H1 (cell line): ENCODE results near the gene MGAT5. TPM values are rescaled to one million over a fixed set of nuclear protein-coding genes. Genes with fewer than 3 reads are reported as not detected.

Experiments used
- CTCF ChIA-PET: fragments of 300-600 bp; sonication (Branson Sonifier 250); formaldehyde crosslinking; loops from one replicate; lab custom pipeline; 2021; ENCODE audit not compliant: partially characterized antibody; lab: Charles Lee
- POLR2A ChIA-PET: fragments of 300-600 bp; sonication (Branson Sonifier 250); formaldehyde crosslinking; loops from one replicate; lab custom pipeline; 2021; ENCODE audit warnings: inconsistent platforms; ENCODE audit not compliant: partially characterized antibody; lab: Charles Lee
- DNase-seq, 2 experiments: peaks; one replicate each; pipeline versions ENCODE4 v3.0.0 to v3.0.0-alpha.2; 2010 to 2022; ENCODE audit warnings: low spot score in 2 of 2, low read depth in 1 of 2, mixed read lengths in 1 of 2
- FAIRE-seq: peaks from 2 replicates; lab custom pipeline; 2011; peaks lifted over from hg19 to GRCh38; lab: Jason Lieb, UNC
- H2AFZ ChIP-seq: 2 replicates; pipeline ENCODE4 v1.8.1; 2012; ENCODE audit warnings: low read length, inconsistent platforms
- H2AK5ac ChIP-seq: 2 replicates; pipeline ENCODE4 v1.6.1; 2013; ENCODE audit warnings: low read depth, low read length
- H2BK120ac ChIP-seq: replicated peaks from 2 replicates; pipeline ENCODE3; 2013; ENCODE audit warnings: low read depth, low read length, inconsistent platforms
- H2BK12ac ChIP-seq: 2 replicates; pipeline ENCODE4 v1.6.1; 2013; ENCODE audit warnings: low read depth, low read length
- H2BK15ac ChIP-seq: 2 replicates; pipeline ENCODE4 v1.6.1; 2013; ENCODE audit warnings: low read length
- H2BK20ac ChIP-seq: 2 replicates; pipeline ENCODE4 v1.6.1; 2013; ENCODE audit warnings: low read length
- H2BK5ac ChIP-seq: 2 replicates; pipeline ENCODE4 v1.6.1; 2013; ENCODE audit warnings: low read depth, low read length
- H3K14ac ChIP-seq: 2 replicates; pipeline ENCODE4 v1.6.1; 2013; ENCODE audit warnings: inconsistent platforms; ENCODE audit not compliant: insufficient read length
- H3K18ac ChIP-seq: 2 replicates; pipeline ENCODE4 v1.6.1; 2013; ENCODE audit warnings: low read length; ENCODE audit errors: extremely low read depth
- H3K23ac ChIP-seq: 2 replicates; pipeline ENCODE4 v1.6.1; 2013; ENCODE audit warnings: inconsistent platforms; ENCODE audit not compliant: insufficient read length
- H3K23me2 ChIP-seq: 2 replicates; pipeline ENCODE4 v1.6.1; 2013; ENCODE audit warnings: low read depth, low read length
- H3K27ac ChIP-seq: 2 replicates; pipeline ENCODE4 v1.6.1; 2011; ENCODE audit warnings: low read depth, low read length, inconsistent platforms
- H3K27me3 ChIP-seq, 4 experiments: replicated peaks in 1 of 4; 1 replicate in 1 of 4; 2 replicates in 3 of 4; pipeline versions ENCODE4 v1.6.1 to v1.8.1; 2011 to 2013; ENCODE audit warnings: low read length in 3 of 4, mild to moderate bottlenecking in 3 of 4, inconsistent platforms in 2 of 4, mixed read lengths in 2 of 4, moderate library complexity in 1 of 4; ENCODE audit not compliant: control insufficient read depth in 3 of 4, insufficient read depth in 3 of 4; ENCODE audit errors: extremely low read depth in 1 of 4
- H3K36me3 ChIP-seq, 4 experiments: 2 replicates each; pipeline versions ENCODE4 v1.6.1 to v1.8.1; 2011 to 2013; ENCODE audit warnings: mild to moderate bottlenecking in 4 of 4, low read length in 3 of 4, moderate library complexity in 2 of 4, control low read depth in 1 of 4, inconsistent platforms in 1 of 4; ENCODE audit not compliant: insufficient read depth in 4 of 4, control insufficient read depth in 2 of 4
- H3K4ac ChIP-seq: replicated peaks from 2 replicates; pipeline ENCODE3; 2013; ENCODE audit warnings: low read length, low read depth, mixed read lengths, inconsistent platforms; ENCODE audit not compliant: insufficient read length
- H3K4me1 ChIP-seq, 4 experiments: replicated peaks in 1 of 4; 1 replicate in 1 of 4; 2 replicates in 3 of 4; pipeline versions ENCODE4 v1.6.1 to v1.8.1; 2011 to 2013; ENCODE audit warnings: low read length in 3 of 4, inconsistent platforms in 2 of 4, mixed read lengths in 1 of 4; ENCODE audit not compliant: insufficient read depth in 4 of 4, control insufficient read depth in 3 of 4
- H3K4me2 ChIP-seq, 2 experiments: 2 replicates each; pipeline versions ENCODE4 v1.6.1 to v1.8.1; 2011 to 2013; ENCODE audit warnings: low read depth in 2 of 2, low read length in 2 of 2, control low read depth in 1 of 2, inconsistent platforms in 1 of 2, mild to moderate bottlenecking in 1 of 2; ENCODE audit not compliant: insufficient read depth in 1 of 2
- H3K4me3 ChIP-seq, 4 experiments: fragments of 200-600, 300-600 bp in 1 of 4; sonication (generic), shearing (Covaris generic), sonication (Bioruptor Twin) in 1 of 4; 2 replicates each; pipeline versions ENCODE4 v1.5.1 to v1.8.1; 2011 to 2016; ENCODE audit warnings: low read length in 4 of 4, low read depth in 3 of 4, control low read depth in 2 of 4, inconsistent platforms in 2 of 4, mild to moderate bottlenecking in 2 of 4, mixed read lengths in 1 of 4, moderate library complexity in 1 of 4; ENCODE audit not compliant: insufficient read depth in 2 of 4; ENCODE audit errors: extremely low read depth in 1 of 4
- H3K56ac ChIP-seq: replicated peaks from 2 replicates; pipeline ENCODE3; 2013; ENCODE audit warnings: low read depth, mild to moderate bottlenecking, mixed read lengths, low read length, inconsistent platforms; ENCODE audit not compliant: insufficient read length
- H3K79me1 ChIP-seq: 2 replicates; pipeline ENCODE4 v1.6.1; 2013; ENCODE audit warnings: low read depth, low read length, control low read depth
- H3K79me2 ChIP-seq, 2 experiments: 2 replicates each; pipeline versions ENCODE4 v1.6.1 to v1.8.1; 2012 to 2013; ENCODE audit warnings: low read length in 2 of 2, mild to moderate bottlenecking in 2 of 2, inconsistent platforms in 1 of 2; ENCODE audit not compliant: insufficient read depth in 2 of 2, control insufficient read depth in 1 of 2
- H3K9ac ChIP-seq, 4 experiments: replicated peaks in 1 of 4; 1 replicate in 1 of 4; 2 replicates in 3 of 4; pipeline versions ENCODE4 v1.6.1 to v1.8.1; 2011 to 2013; ENCODE audit warnings: low read depth in 3 of 4, low read length in 3 of 4, control low read depth in 2 of 4, mild to moderate bottlenecking in 2 of 4, moderate library complexity in 2 of 4, inconsistent platforms in 1 of 4; ENCODE audit errors: extremely low read depth in 1 of 4
- H3K9me3 ChIP-seq, 2 experiments: 2 replicates each; pipeline versions ENCODE4 v1.6.1 to v1.8.1; 2012 to 2013; ENCODE audit warnings: mild to moderate bottlenecking in 2 of 2, moderate library complexity in 2 of 2, control low read depth in 1 of 2, inconsistent platforms in 1 of 2, low read depth in 1 of 2, low read length in 1 of 2, mixed read lengths in 1 of 2; ENCODE audit not compliant: insufficient read depth in 2 of 2
- H4K20me1 ChIP-seq, 2 experiments: replicated peaks in 1 of 2; 2 replicates each; pipeline versions ENCODE3 to v1.8.1; 2011 to 2013; ENCODE audit warnings: inconsistent platforms in 2 of 2, low read length in 2 of 2, mild to moderate bottlenecking in 1 of 2; ENCODE audit not compliant: insufficient read depth in 2 of 2, control insufficient read depth in 1 of 2
- H4K5ac ChIP-seq: 2 replicates; pipeline ENCODE4 v1.6.1; 2013; ENCODE audit warnings: low read length, low read depth, mixed read lengths, inconsistent platforms; ENCODE audit not compliant: insufficient read length
- H4K8ac ChIP-seq: 2 replicates; pipeline ENCODE4 v1.8.0; 2013; ENCODE audit warnings: mild to moderate bottlenecking, moderate library complexity, low read length, inconsistent platforms; ENCODE audit not compliant: insufficient read depth; ENCODE audit errors: extremely low read depth
- H4K91ac ChIP-seq: replicated peaks from 2 replicates; pipeline ENCODE3; 2013; ENCODE audit warnings: low read length, mixed read lengths, inconsistent platforms; ENCODE audit not compliant: insufficient read length
- ASH2L ChIP-seq: fragments of 200-600, 300-600 bp; sonication (generic); IDR thresholded peaks from one replicate; pipeline ENCODE4 v1.7.1; 2017; ENCODE audit warnings: low read length
- ATF2 ChIP-seq: IDR thresholded peaks from 2 replicates; pipeline ENCODE4 v1.6.1; 2012; ENCODE audit warnings: low read length, inconsistent platforms
- BACH1 ChIP-seq: IDR thresholded peaks from 2 replicates; pipeline ENCODE4 v1.6.1; 2012; ENCODE audit warnings: low read length, improper control_type of control experiment
- BRCA1 ChIP-seq: IDR thresholded peaks from 2 replicates; pipeline ENCODE4 v1.6.1; 2012; ENCODE audit warnings: low read depth, low read length, improper control_type of control experiment
- CHD1 ChIP-seq: IDR thresholded peaks from 2 replicates; pipeline ENCODE4 v1.6.1; 2012; ENCODE audit warnings: low read depth, low read length, improper control_type of control experiment
- CTBP2 ChIP-seq: IDR thresholded peaks from 2 replicates; pipeline ENCODE4 v1.7.0; 2011; ENCODE audit warnings: borderline replicate concordance, mild to moderate bottlenecking, moderate library complexity, mixed read lengths, low read length; ENCODE audit not compliant: insufficient read depth, insufficient read length
- GTF2F1 ChIP-seq: IDR thresholded peaks from 2 replicates; pipeline ENCODE4 v1.6.1; 2012; ENCODE audit warnings: low read depth, low read length, improper control_type of control experiment, borderline replicate concordance
- HDAC2 ChIP-seq, 2 experiments: fragments of 300-600 bp in 1 of 2; sonication (generic) in 1 of 2; IDR thresholded peaks; 2 replicates each; pipeline ENCODE4 v1.6.1; 2011 to 2012; ENCODE audit warnings: low read depth in 2 of 2, low read length in 2 of 2, mild to moderate bottlenecking in 2 of 2, moderate library complexity in 2 of 2, borderline replicate concordance in 1 of 2, inconsistent platforms in 1 of 2
- POLR2AphosphoS5 ChIP-seq: IDR thresholded peaks from 2 replicates; pipeline ENCODE4 v1.6.1; 2011; ENCODE audit warnings: low read depth, low read length
- SIN3A ChIP-seq, 2 experiments: IDR thresholded peaks in 1 of 2; conservative IDR thresholded peaks in 1 of 2; 2 replicates each; pipeline ENCODE4 v1.6.1; 2011 to 2012; ENCODE audit warnings: low read length in 2 of 2, improper control_type of control experiment in 1 of 2, low read depth in 1 of 2, mild to moderate bottlenecking in 1 of 2
- TEAD4 ChIP-seq: IDR thresholded peaks from 2 replicates; pipeline ENCODE4 v1.6.1; 2012; ENCODE audit warnings: low read depth, low read length, inconsistent platforms, mixed read lengths
- YY1 ChIP-seq: IDR thresholded peaks from 2 replicates; pipeline ENCODE4 v1.6.1; 2011; ENCODE audit warnings: low read depth, mild to moderate bottlenecking, low read length
- ZNF274 ChIP-seq: IDR thresholded peaks from 2 replicates; pipeline ENCODE4 v1.7.0; 2012; ENCODE audit warnings: low read length, borderline replicate concordance; ENCODE audit errors: extremely low read depth
- WGBS, 2 experiments: shearing (Covaris generic) in 1 of 2; methylation state at CpG; one replicate each; pipeline versions ENCODE4 v1.1.6 to v1.1.7; 2013 to 2015; ENCODE audit warnings: low lambda C conversion rate in 2 of 2, mixed read lengths in 2 of 2, inconsistent platforms in 1 of 2, low coverage in 1 of 2, missing lambda C conversion rate in 1 of 2; ENCODE audit not compliant: insufficient replicate concordance in 2 of 2, insufficient coverage in 1 of 2, insufficient read length in 1 of 2; ENCODE audit errors: extremely low coverage in 1 of 2, missing lambda C conversion rate in 1 of 2; 5-methylcytosine and 5-hydroxymethylcytosine counted together
- polyA plus RNA-seq, 7 experiments: library from polyadenylated mRNA; depleted of rRNA in 3 of 7; stranded (reverse) in 5 of 7; unstranded in 2 of 7; fragments of >200 nt in 5 of 7; fragments of 200-250 nt in 2 of 7; gene quantifications; 1 replicate in 5 of 7; 2 replicates in 1 of 7; 4 replicates in 1 of 7; pipeline versions ENCODE4 v1.2.1 to v1.2.3, GENCODE V29; 2011 to 2013; ENCODE audit warnings: missing spikeins in 2 of 7, mixed read lengths in 2 of 7
- total RNA-seq: library from RNA; stranded (reverse); fragmentation: NEBNext Ultra II Directional; extraction: Animal tissue kit (Norgen Biotek cat#: 25700); gene quantifications from 2 replicates; pipeline ENCODE4 v1.2.1, GENCODE V29; 2021

Gene MGAT5
- total and polyA plus RNA-seq, 2 of the 8 experiments (the other 6 are each of a cell fraction or from before 2014, with no cell fraction given), result 11.2 to 49.2 TPM

GRCh38 chr2:134448650-134449049, 194.8 kb downstream of the MGAT5 start:
- H2BK15ac ChIP-seq, result no peak overlapping the region
- no peak overlapping the region; the same call in 1 of the 2 replicates for H4K8ac ChIP-seq
- POLR2A ChIA-PET, result no interaction called here
- CTCF ChIA-PET, result interaction anchor here (0.9 to 9.3 kb wide), 11 partner anchors 10 to 605 kb away, joined by 3 to 132 read pairs (median 4); no protein-coding TSS in a partner anchor
- no peak overlapping the region for H2AFZ ChIP-seq
- H4K20me1 ChIP-seq, result peaks cover 0 to 1% of the 10 kb centered on the region in 2 experiments
- H3K9ac ChIP-seq, result no peak overlapping the region
- H3K79me2 ChIP-seq, result no peaks in the 10 kb centered on the region
- H3K36me3 ChIP-seq, result no peaks in the 10 kb centered on the region; a peak in 3 of 8 replicates
- no peak overlapping the region for H3K23ac ChIP-seq
- H3K9me3 ChIP-seq, result no peaks in the 10 kb centered on the region
- no peaks in the 10 kb centered on the region for H3K27me3 ChIP-seq
- no peaks in the 10 kb centered on the region for H3K79me1 ChIP-seq
- no peak overlapping the region for H3K14ac ChIP-seq
- no peak overlapping the region for H4K91ac ChIP-seq
- H2BK120ac ChIP-seq, result no peak overlapping the region
- H3K18ac ChIP-seq, result no peak overlapping the region
- FAIRE-seq, result no peak
- no peak overlapping the region for H3K4me3 ChIP-seq
- WGBS, 2 experiments, result 93% methylated on average over 6 of the region's 6 CpGs; no CpG with 5 or more reads in 1 of the 2 experiments
- H2BK12ac ChIP-seq, result no peak overlapping the region
- no peak overlapping the region for H2AK5ac ChIP-seq
- no peak overlapping the region for H2BK5ac ChIP-seq
- no peak overlapping the region for H4K5ac ChIP-seq
- DNase-seq, result no peak
- no peak overlapping the region for H3K4ac ChIP-seq
- H3K56ac ChIP-seq, result no peak overlapping the region
- no peak overlapping the region for H3K4me2 ChIP-seq
- H3K4me1 ChIP-seq, result no peaks in the 10 kb centered on the region; a peak in 1 of 7 replicates
- H2BK20ac ChIP-seq, result no peak overlapping the region
- no peak overlapping the region for H3K27ac ChIP-seq
- H3K23me2 ChIP-seq, result no peaks in the 10 kb centered on the region
- TF ChIP-seq BRCA1 (no peak), YY1 (no peak), POLR2AphosphoS5 (no peak), ATF2 (no peak), GTF2F1 (no peak), TEAD4 (no peak), ASH2L (no peak), CTBP2 (no peak), HDAC2 (IDR thresholded peaks at IDR 0.05; ENCODE audit: borderline replicate concordance in 1 of 2, low read depth in 2 of 2, low read length in 2 of 2) (no peak), BACH1 (no peak), SIN3A (conservative IDR thresholded peaks at IDR 0.05 in 1 of 2, IDR thresholded peaks at IDR 0.05 in 1 of 2; ENCODE audit: low read depth in 1 of 2, low read length in 2 of 2) (no peak), ZNF274 (no peak), CHD1 (no peak)
